ENCODE measurements around the gene BCAP31. TPM values are rescaled to one million over a fixed set of nuclear protein-coding genes. Genes with fewer than 3 reads are reported as not detected.

The BCAP31 gene
- total RNA-seq, 2 donors from 2014 or later: 200 to 203 TPM

Other genes with a start within 250 kb of the BCAP31 start
- 1 to 10 TPM; 7.8 to 9.9 TPM for gene BGN, start 229.4 kb downstream of the BCAP31 start, total RNA-seq
- gene ATP2B3, start 206.7 kb downstream of the BCAP31 start, total RNA-seq: under 1 TPM; 0.08 to 0.21 TPM
- gene CCNQ, start 125.2 kb downstream of the BCAP31 start, total RNA-seq: 10 to 100 TPM; 20.4 to 21.8 TPM
- gene DUSP9, start 77.2 kb downstream of the BCAP31 start, total RNA-seq: not detected
- gene PNCK, start 50.6 kb downstream of the BCAP31 start, total RNA-seq: 10 to 100 TPM in 1 of 2 donors, 1 to 10 TPM in 1; 1.1 to 14.2 TPM
- 100 to 1,000 TPM; 170 to 270 TPM for gene SLC6A8, start 36.5 kb downstream of the BCAP31 start, total RNA-seq
- gene ABCD1, start 469 bp upstream of the BCAP31 start, total RNA-seq: 10 to 100 TPM; 15.1 to 15.9 TPM
- gene PLXNB3, start 39.9 kb upstream of the BCAP31 start, total RNA-seq: 1 to 10 TPM; 1.0 to 5.4 TPM
- 1 to 10 TPM; 1.4 to 1.7 TPM for gene SRPK3, start 56.7 kb upstream of the BCAP31 start, total RNA-seq
- gene IDH3G, start 70.0 kb upstream of the BCAP31 start, total RNA-seq: 10 to 100 TPM; 76.1 to 93.6 TPM
- 100 to 1,000 TPM; 216 to 237 TPM for gene SSR4, start 70.3 kb upstream of the BCAP31 start, total RNA-seq
- gene PDZD4, start 106.2 kb upstream of the BCAP31 start, total RNA-seq: 1 to 10 TPM; 1.0 to 3.8 TPM
- gene L1CAM, start 161.8 kb upstream of the BCAP31 start, total RNA-seq: 1 to 10 TPM; 3.7 to 8.8 TPM
- under 1 TPM; 0.52 to 0.64 TPM for gene AVPR2, start 180.3 kb upstream of the BCAP31 start, total RNA-seq
- 10 to 100 TPM; 26.6 to 35.5 TPM for gene ARHGAP4, start 201.9 kb upstream of the BCAP31 start, total RNA-seq
- gene NAA10, start 210.7 kb upstream of the BCAP31 start, total RNA-seq: 10 to 100 TPM; 52.7 to 68.0 TPM
- 1 to 10 TPM; 3.8 to 8.6 TPM for gene RENBP, start 220.3 kb upstream of the BCAP31 start, total RNA-seq
- gene HCFC1, start 247.4 kb upstream of the BCAP31 start, total RNA-seq: 10 to 100 TPM; 31.9 to 47.9 TPM
- gene TMEM187, start 248.4 kb upstream of the BCAP31 start, total RNA-seq: 1 to 10 TPM; 8.4 to 9.9 TPM

All from left colon (tissue), 2 donors.